ENCODE data around the gene CERCAM. TPM values are rescaled to one million over a fixed set of nuclear protein-coding genes. Genes with fewer than 3 reads are reported as not detected.

Gene CERCAM
- total RNA-seq, 8 experiments from 2014 or later, result 14.4 to 53.5 (median 19.7) TPM

- in situ Hi-C loops (cut with MboI; ENCODE audit: low pct_unique_long_range_greater_than_20kb in 2 of 9, low sequenced_read_pairs in 9 of 9, unreplicated experiment in 9 of 9), result no loop called here
- ATAC-seq (replicated peaks in 6 of 8), result no peak
- no peaks in the 10 kb centered on the region for H3K4me1 ChIP-seq (replicated peaks in 1 of 2)
- no peak overlapping the region for H3K27ac ChIP-seq
- H3K4me3 ChIP-seq, result no peak overlapping the region
- 86 to 100% methylated on average over 1 to 2 of the region's 7 CpGs; no CpG with 5 or more reads in 8 of the 10 experiments for WGBS, 10 experiments
Measured at GRCh38 chr9:128485414-128485855, 64.8 kb downstream of the CERCAM start.

- in situ Hi-C loops (cut with MboI; ENCODE audit: low pct_unique_long_range_greater_than_20kb in 2 of 9, low sequenced_read_pairs in 9 of 9, unreplicated experiment in 9 of 9), result no loop called here
- ATAC-seq (replicated peaks in 6 of 8), result no peak
- H3K27ac ChIP-seq, result no peak overlapping the region
- no peaks in the 10 kb centered on the region for H3K4me1 ChIP-seq (replicated peaks in 1 of 2)
- H3K4me3 ChIP-seq, result no peak overlapping the region
Measured at GRCh38 chr9:128486201-128486600, 65.5 kb downstream of the CERCAM start.

Other genes starting within 250 kb of the CERCAM start
- 10 to 100 TPM; 36.3 to 92.5 (median 70.9) TPM for gene CIZ1, start 229.3 kb upstream of the CERCAM start, total RNA-seq
- 10 to 100 TPM in 5 of 8 experiments, 1 to 10 TPM in 3; 5.5 to 56.9 (median 31.5) TPM for gene DNM1, start 217.5 kb upstream of the CERCAM start, total RNA-seq
- gene GOLGA2, start 144.8 kb upstream of the CERCAM start, total RNA-seq, result 100 to 1,000 TPM in 2 of 8 experiments, 10 to 100 TPM in 6; 41.0 to 109 (median 91.7) TPM
- 10 to 100 TPM; 29.4 to 55.4 (median 43.2) TPM for gene SWI5, start 144.6 kb upstream of the CERCAM start, total RNA-seq
- gene TRUB2, start 98.4 kb upstream of the CERCAM start, total RNA-seq, result 10 to 100 TPM; 12.2 to 37.4 (median 22.0) TPM
- gene COQ4, start 98.0 kb upstream of the CERCAM start, total RNA-seq, result 10 to 100 TPM; 37.8 to 66.5 (median 51.1) TPM
- gene SLC27A4, start 80.3 kb upstream of the CERCAM start, total RNA-seq, result 10 to 100 TPM; 10.4 to 31.7 (median 17.7) TPM
- 10 to 100 TPM; 32.0 to 57.2 (median 44.4) TPM for gene URM1, start 49.5 kb upstream of the CERCAM start, total RNA-seq
- gene ODF2, start 35.1 kb downstream of the CERCAM start, total RNA-seq, result 10 to 100 TPM; 20.3 to 62.5 (median 42.7) TPM
- gene GLE1, start 83.9 kb downstream of the CERCAM start, total RNA-seq, result 10 to 100 TPM; 11.9 to 30.4 (median 17.3) TPM
- gene SPTAN1, start 131.7 kb downstream of the CERCAM start, total RNA-seq, result 100 to 1,000 TPM; 195 to 680 (median 254) TPM
- 10 to 100 TPM; 21.1 to 62.7 (median 28.3) TPM for gene DYNC2I2, start 236.0 kb downstream of the CERCAM start, total RNA-seq